Endodermal cell (in vitro differentiated cells): ENCODE results near the gene IPO5. TPM values are rescaled to one million over a fixed set of nuclear protein-coding genes. Genes with fewer than 3 reads are reported as not detected.

Experiments
- DNase-seq: peaks from one replicate; pipeline ENCODE4 v3.0.0-alpha.2; 2017
- H3K27ac ChIP-seq: 2 replicates; pipeline ENCODE4 v1.5.1; 2013; ENCODE audit warnings: mild to moderate bottlenecking, low read depth, low read length, moderate library complexity
- H3K27me3 ChIP-seq: 2 replicates; pipeline ENCODE4 v1.6.1; 2013; ENCODE audit warnings: mild to moderate bottlenecking, low read length, moderate library complexity; ENCODE audit not compliant: insufficient read depth, control insufficient read depth, poor library complexity, severe bottlenecking
- H3K36me3 ChIP-seq: 2 replicates; pipeline ENCODE4 v1.7.0; 2013; ENCODE audit warnings: mild to moderate bottlenecking, low read length, moderate library complexity; ENCODE audit not compliant: control insufficient read depth, insufficient read depth
- H3K4me1 ChIP-seq: one replicate; pipeline ENCODE4 v1.7.0; 2013; ENCODE audit warnings: low read length; ENCODE audit not compliant: control insufficient read depth, insufficient read depth
- H3K4me3 ChIP-seq: 2 replicates; pipeline ENCODE4 v1.5.1; 2013; ENCODE audit warnings: mild to moderate bottlenecking, low read length, moderate library complexity
- H3K9ac ChIP-seq: 2 replicates; pipeline ENCODE4 v1.6.1; 2013; ENCODE audit warnings: mild to moderate bottlenecking, low read length, moderate library complexity; ENCODE audit not compliant: poor library complexity, severe bottlenecking; ENCODE audit errors: extremely low read depth
- H3K9me3 ChIP-seq: 2 replicates; pipeline ENCODE4 v1.6.1; 2013; ENCODE audit warnings: mild to moderate bottlenecking, low read length, moderate library complexity; ENCODE audit not compliant: control insufficient read depth
- H3K27ac Mint-ChIP-seq: 2 replicates; pipeline ENCODE4 v1.8.0; 2020; ENCODE audit warnings: mixed read lengths
- H3K27me3 Mint-ChIP-seq: 2 replicates; pipeline ENCODE4 v1.8.0; 2021; ENCODE audit warnings: mild to moderate bottlenecking, mixed read lengths; ENCODE audit not compliant: insufficient read depth
- H3K36me3 Mint-ChIP-seq: 2 replicates; pipeline ENCODE4 v1.8.0; 2020; ENCODE audit warnings: low read depth, mixed read lengths
- H3K4me1 Mint-ChIP-seq: 2 replicates; pipeline ENCODE4 v1.8.0; 2020; ENCODE audit warnings: mixed read lengths
- H3K4me3 Mint-ChIP-seq: 2 replicates; pipeline ENCODE4 v1.8.0; 2020; ENCODE audit warnings: mild to moderate bottlenecking, moderate library complexity, mixed read lengths
- H3K9me3 Mint-ChIP-seq: 2 replicates; pipeline ENCODE4 v1.8.0; 2020; ENCODE audit warnings: mild to moderate bottlenecking, mixed read lengths
- CTCF ChIP-seq: fragments of 200-600 bp; sonication (generic); conservative IDR thresholded peaks from 2 replicates; pipeline ENCODE4 v1.5.0; 2021; ENCODE audit warnings: antibody characterized with exemption, mild to moderate bottlenecking
- WGBS, 2 experiments: methylation state at CpG; one replicate each; pipeline versions ENCODE4 v1.1.5 to v1.1.7; 2013; ENCODE audit warnings: missing lambda C conversion rate in 2 of 2, mixed read lengths in 1 of 2; ENCODE audit not compliant: insufficient coverage in 1 of 2, insufficient read length in 1 of 2; 5-methylcytosine and 5-hydroxymethylcytosine counted together
- total RNA-seq, 2 donors: library from RNA; stranded (reverse); fragmentation: NEBNext Ultra II Directional in 1 of 2; extraction: Animal tissue kit (Norgen Biotek cat#: 25700) in 1 of 2; gene quantifications; 2 replicates in 1 of 2; 3 replicates in 1 of 2; pipeline ENCODE4 v1.2.1, GENCODE V29; 2021

IPO5 gene
- total RNA-seq, 2 donors from 2014 or later: 259 to 280 TPM

GRCh38 chr13:98018293-98018692, 64.8 kb downstream of the IPO5 start:
- H3K27ac Mint-ChIP-seq: no peak overlapping the region
- Histone ChIP-seq H3K9me3 (no peaks in the 10 kb centered on the region), H3K9ac (no peak overlapping the region), H3K27me3 (no peaks in the 10 kb centered on the region), H3K36me3 (peaks cover 96% of the 10 kb centered on the region), H3K27ac (no peak overlapping the region), H3K4me3 (no peak overlapping the region), H3K4me1 (no peaks in the 10 kb centered on the region)
- TF ChIP-seq CTCF: no peak
- H3K27me3 Mint-ChIP-seq: no peaks in the 10 kb centered on the region
- peaks cover 76% of the 10 kb centered on the region for H3K36me3 Mint-ChIP-seq
- DNase-seq: no peak
- 96 to 100% methylated on average over 3 to 4 of the region's 4 CpGs for WGBS, 2 experiments
- peaks cover 6% of the 10 kb centered on the region for H3K4me1 Mint-ChIP-seq
- H3K9me3 Mint-ChIP-seq: no peaks in the 10 kb centered on the region
- H3K4me3 Mint-ChIP-seq: no peak overlapping the region

DNA sequence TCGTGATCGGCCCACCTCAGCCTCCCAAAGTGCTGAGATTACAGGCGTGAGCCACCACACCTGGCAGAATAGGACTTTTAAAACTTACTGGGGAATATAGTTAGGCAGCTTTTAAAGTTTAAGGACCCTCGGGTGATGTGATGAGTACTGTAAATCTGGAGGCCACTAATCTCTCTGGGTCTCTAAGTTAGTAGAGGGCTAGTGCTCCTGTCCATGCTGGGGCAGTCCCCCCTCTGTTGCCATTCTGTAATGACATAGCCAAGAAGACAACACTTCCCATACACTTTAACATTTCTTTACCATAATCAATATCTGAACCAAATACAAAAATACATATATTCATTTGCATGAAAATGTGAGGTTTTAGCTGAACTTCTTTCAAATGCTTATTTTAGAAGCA, 65.7 kb downstream of the IPO5 start:
- H3K27me3 Mint-ChIP-seq: no peaks in the 10 kb centered on the region
- Histone ChIP-seq H3K27me3 (no peaks in the 10 kb centered on the region), H3K4me3 (no peak overlapping the region), H3K27ac (no peak overlapping the region), H3K9ac (no peak overlapping the region), H3K4me1 (no peaks in the 10 kb centered on the region), H3K9me3 (no peaks in the 10 kb centered on the region), H3K36me3 (peaks cover 96% of the 10 kb centered on the region)
- peak overlapping the region; percentile 50 for H3K27ac Mint-ChIP-seq
- H3K36me3 Mint-ChIP-seq: peaks cover 76% of the 10 kb centered on the region
- H3K4me3 Mint-ChIP-seq: no peak overlapping the region
- DNase-seq: no peak
- peak; percentile 14 for TF ChIP-seq CTCF
- no peaks in the 10 kb centered on the region for H3K9me3 Mint-ChIP-seq
- WGBS, 2 experiments: 94 to 96% methylated on average over 4 of the region's 4 CpGs
- peaks cover 6% of the 10 kb centered on the region for H3K4me1 Mint-ChIP-seq

- H3K36me3 Mint-ChIP-seq: peaks cover 69% of the 10 kb centered on the region
- H3K27ac Mint-ChIP-seq: no peak overlapping the region
Measured at GRCh38 chr13:98020271-98020670, 66.8 kb downstream of the IPO5 start.

More at GRCh38 chr13:98020271-98020670, 66.8 kb downstream of the IPO5 start:
- H3K9ac ChIP-seq: no peak overlapping the region
- peaks cover 6% of the 10 kb centered on the region for H3K4me1 Mint-ChIP-seq
- no peaks in the 10 kb centered on the region for H3K27me3 Mint-ChIP-seq
- no peak for DNase-seq
- no peaks in the 10 kb centered on the region for H3K4me1 ChIP-seq
- H3K4me3 Mint-ChIP-seq: no peak overlapping the region
- no peak overlapping the region for H3K27ac ChIP-seq
- no peaks in the 10 kb centered on the region for H3K27me3 ChIP-seq
- no peaks in the 10 kb centered on the region for H3K9me3 ChIP-seq
- no peaks in the 10 kb centered on the region for H3K9me3 Mint-ChIP-seq
- WGBS, 2 experiments: 100% methylated on average over 3 of the region's 3 CpGs
- H3K36me3 ChIP-seq: peaks cover 87% of the 10 kb centered on the region
- TF ChIP-seq CTCF: no peak
- H3K4me3 ChIP-seq: no peak overlapping the region
